T47D (cell line): Measurements from ENCODE around the gene OR2S2.

Source experiments
- DNase-seq, 2 experiments: peaks; one replicate each; pipeline versions ENCODE4 v3.0.0 to v3.0.0-alpha.2; 2011 to 2012; ENCODE audit warnings: low read depth in 1 of 2, low spot score in 1 of 2
- JUND ChIP-seq: IDR thresholded peaks from 2 replicates; pipeline ENCODE4 v1.6.1; 2012; ENCODE audit warnings: low read depth
- in situ Hi-C: cut with HindIII; loops from 2 replicates; pipeline ENCODE4 v1.10.0; 2016; ENCODE audit warnings: low sequenced_read_pairs, low pct_unique_long_range_greater_than_20kb

The OR2S2 gene

DNA sequence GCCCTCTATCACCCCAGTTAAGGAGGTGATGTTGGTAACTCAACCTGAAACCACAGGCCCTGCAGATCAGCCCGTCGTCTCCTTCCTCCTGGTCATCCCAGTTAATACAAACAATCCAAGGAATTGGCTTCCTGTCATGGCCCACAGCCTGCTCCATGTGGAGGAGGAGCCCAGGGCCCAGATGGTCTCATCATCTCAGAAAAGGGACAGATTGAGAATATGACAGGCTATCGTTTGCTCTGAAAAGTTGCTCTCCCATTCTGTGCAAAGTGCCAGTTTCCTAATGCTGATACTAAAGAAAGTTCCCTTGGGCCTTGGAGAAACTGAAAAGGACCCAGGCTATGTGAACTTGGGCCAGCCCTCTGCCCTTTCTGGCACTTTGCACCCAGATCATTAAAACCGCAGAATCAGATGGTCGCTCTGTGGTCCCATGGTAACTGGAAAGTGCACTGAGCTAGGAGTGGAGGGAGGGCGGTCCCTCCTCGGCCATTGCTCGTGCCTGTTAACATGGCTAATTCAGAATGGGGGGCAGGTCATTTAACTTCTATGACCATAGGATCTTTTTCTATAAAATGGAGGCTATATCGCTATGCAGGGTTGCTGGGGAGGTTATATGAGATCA is 49.3 kb downstream of the OR2S2 start:
- no peak for TF ChIP-seq JUND
- no peak for DNase-seq
- in situ Hi-C loops = no loop called here

DNA sequence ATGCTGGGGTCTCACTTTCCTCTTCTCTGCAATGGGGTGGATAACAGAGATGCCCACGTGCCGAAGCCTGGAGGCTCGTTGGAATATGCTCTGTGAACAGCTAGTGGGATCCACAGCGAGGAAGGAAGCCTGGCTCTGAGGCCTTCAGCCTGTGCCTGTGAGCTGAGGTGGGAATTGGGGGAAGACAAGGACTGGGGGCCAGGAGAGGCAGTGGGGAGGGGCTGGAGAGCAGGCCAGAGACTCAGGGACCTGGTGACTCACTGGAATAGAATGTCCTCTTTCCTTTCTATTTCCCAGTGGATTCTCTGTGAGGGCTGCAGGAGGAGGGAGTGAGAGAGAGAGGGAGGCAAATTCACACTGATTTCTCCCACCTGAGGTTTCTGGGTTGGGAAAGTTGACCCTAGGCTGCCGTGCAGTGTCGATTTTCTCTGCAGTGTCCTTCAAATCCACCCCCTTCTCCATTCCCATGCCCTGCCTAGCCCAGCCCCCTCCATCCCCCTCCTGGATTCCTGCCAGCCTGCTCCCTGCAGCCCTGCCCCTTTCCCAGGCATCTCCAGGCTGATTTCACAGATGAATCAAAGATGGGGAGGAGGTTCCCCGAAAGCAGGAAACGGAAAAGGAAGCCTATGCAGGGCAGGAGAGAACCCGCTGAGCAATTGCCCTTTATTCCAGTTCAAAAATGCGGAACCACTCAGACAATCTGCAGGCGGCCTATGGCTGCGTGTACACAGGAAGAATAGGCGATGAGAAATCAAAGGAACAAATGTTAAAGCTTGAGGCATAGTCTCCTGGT is 50.0 kb downstream of the OR2S2 start:
- DNase-seq = no peak
- no peak for TF ChIP-seq JUND
- in situ Hi-C loops = no loop called here
